NCI-H1436 (cell line): Measurements from ENCODE around the gene IFITM5.

Experiments
- DNase-seq: peaks from one replicate; lab custom pipeline; 2025; lab: John Stamatoyannopoulos, UW

The IFITM5 gene

DNA sequence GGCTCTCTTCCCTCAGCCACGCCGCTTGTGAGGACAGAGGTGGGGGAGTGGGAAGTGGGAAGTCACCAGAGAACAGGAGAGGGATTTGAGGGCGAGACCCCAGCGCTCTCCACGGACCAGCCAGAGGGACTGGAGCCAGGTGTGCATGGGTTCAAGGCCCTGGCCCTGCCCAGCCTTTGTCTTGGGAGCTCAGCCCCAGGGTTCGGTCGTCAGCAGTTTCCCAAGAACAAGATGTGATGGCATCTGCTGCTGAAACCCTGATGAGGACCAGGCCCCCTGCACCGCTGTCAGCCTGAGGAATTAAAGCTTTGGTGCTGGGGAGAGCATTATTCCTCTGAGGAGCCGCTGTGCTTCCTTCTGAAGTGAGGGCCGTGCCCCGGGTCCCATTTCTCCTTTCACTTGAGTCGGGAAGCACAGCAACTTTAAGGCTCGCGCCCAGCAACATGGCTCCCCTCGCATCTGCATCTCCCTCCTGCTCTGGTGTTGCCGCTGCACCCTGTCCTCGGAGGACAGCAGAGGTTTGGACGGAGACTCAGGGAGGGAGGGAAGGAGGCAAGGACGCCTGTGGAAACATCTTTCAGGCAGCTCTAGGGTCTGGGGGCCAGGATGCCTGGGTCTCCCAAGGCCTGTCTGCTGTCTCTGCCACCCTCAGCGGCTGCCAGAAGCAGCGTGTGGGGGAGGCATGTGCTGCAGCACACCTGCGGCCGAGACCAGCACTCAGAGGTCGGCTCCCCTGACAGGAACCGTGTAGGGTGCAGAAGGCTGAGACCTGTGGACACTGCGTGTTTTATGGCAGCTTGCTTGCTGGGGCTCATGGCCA lies 3.8 kb downstream of the IFITM5 start:
- DNase-seq, result no peak

DNA sequence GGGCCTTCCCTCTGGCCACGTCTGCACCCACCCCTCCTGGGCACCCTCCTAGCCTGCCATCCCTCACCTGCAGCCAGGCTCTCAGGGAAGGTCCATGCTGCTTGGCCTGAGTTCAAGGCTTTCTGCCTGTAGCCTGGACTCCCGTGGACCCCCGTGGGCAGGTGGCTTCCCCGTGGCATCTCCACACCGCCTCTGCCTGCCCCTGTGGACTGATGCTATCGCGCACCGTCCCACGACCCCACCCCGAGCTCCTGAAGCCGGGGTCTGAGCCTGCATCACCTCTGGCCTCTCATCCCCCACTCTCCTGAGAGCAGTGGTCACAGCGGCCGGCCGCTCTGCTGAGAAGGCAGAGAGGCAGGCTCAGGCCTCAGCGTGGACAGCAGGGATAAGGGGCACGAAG lies 4.5 kb downstream of the IFITM5 start:
- DNase-seq, result no peak

GRCh38 chr11:293852-294661 lies 5.3 kb downstream of the IFITM5 start:
- DNase-seq, result no peak

- no peak for DNase-seq
Observed at GRCh38 chr11:293271-293851, 6.0 kb downstream of the IFITM5 start.

- no peak for DNase-seq
Observed at GRCh38 chr11:292211-293121, 6.9 kb downstream of the IFITM5 start.

DNA sequence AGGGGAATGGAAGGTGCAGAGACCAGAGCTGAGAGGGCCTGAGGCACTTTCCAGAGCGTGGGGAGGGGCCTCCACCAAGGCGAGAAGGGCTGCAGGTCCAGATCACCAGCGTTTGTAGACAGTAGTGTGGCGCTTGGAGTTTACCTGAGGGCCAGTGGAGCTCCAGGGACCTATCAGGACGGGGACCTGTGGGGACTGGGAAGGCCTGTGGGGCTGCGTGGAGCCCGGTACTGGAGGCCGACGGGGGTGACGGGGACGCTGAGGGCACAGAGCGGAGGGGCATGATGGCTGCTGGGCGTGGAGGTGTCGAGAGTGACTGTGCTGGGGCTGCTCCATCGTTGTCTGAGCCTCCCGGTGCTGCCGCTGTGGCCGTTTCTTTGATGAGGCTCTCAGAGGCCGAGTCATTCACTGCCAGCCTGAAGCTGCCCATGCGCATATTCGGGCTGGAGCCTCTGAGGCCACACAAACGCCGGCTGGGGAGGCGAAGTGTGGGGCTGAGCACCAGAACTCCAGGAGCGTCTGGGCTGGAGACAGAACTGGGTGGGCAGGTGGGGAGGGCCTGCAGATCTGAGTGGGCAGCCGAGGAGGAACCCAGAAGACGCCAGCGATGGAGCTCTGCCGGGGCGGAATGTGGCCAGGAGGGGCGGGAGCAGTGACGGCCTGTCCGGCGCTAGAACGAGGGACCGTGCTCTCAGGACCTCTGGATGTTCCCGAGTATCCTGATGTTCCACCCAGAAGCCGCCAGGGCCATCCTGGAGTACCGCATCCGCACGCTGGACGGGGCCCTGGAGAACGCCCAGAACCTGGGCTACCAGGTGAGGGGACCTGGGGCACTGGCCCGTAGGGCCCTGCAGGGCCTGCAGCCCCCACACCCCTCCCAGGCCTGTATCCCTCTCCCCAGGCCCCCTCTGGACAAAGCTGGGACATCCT lies 7.8 kb downstream of the IFITM5 start:
- DNase-seq, result no peak

- DNase-seq, result no peak
Observed at GRCh38 chr11:290621-291231, 8.6 kb downstream of the IFITM5 start.

DNA sequence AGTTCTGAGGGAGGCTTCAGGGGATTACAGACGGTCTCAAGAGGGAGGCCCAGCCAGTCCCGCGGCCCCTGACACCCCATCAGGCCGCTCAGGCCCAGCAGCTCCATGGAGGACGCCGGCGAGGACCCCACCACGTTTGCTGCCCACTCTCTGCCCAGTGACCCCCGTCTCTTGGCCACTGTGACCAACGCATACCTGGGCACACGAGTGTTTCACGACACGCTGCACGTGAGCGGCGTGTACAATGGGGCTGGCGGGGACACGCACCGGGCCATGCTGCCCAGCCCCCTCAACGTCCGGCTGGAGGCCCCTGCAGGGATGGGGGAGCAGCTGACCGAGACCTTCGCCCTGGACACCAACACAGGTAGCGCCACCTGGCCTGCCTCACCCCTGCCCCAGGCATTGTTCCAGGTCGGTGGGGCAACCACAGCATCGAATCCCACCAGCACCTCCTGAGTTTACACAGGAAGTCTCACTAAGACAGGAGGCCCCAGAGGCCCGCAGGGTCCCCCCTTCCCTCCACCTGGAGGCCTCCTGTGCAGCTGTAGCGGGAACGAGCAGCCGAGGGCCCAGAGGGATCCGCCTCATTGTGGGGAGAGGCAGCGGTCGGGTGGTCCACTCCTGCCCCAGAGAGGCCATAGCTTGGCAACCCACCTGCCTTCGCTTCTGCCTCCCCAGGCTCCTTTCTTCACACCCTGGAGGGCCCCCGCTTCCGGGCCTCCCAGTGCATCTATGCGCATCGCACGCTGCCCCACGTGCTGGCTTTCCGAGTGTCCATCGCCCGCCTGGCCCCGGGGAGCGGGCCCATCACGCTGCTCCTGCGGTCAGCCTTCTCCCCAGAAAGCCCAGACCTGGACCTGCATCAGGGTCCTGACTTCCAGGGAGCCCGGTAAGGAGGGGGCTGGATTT lies 9.4 kb downstream of the IFITM5 start:
- no peak for DNase-seq

- DNase-seq, result no peak
Observed at GRCh38 chr11:289398-289711, 10.0 kb downstream of the IFITM5 start.

- DNase-seq, result peak; percentile 22
Observed at GRCh38 chr11:288478-289397, 10.6 kb downstream of the IFITM5 start, which contains the start of gene PGGHG. TSS of gene PGGHG (plus strand) at chr11:289126. CDS start at chr11:289817, 691 bp downstream.

DNA sequence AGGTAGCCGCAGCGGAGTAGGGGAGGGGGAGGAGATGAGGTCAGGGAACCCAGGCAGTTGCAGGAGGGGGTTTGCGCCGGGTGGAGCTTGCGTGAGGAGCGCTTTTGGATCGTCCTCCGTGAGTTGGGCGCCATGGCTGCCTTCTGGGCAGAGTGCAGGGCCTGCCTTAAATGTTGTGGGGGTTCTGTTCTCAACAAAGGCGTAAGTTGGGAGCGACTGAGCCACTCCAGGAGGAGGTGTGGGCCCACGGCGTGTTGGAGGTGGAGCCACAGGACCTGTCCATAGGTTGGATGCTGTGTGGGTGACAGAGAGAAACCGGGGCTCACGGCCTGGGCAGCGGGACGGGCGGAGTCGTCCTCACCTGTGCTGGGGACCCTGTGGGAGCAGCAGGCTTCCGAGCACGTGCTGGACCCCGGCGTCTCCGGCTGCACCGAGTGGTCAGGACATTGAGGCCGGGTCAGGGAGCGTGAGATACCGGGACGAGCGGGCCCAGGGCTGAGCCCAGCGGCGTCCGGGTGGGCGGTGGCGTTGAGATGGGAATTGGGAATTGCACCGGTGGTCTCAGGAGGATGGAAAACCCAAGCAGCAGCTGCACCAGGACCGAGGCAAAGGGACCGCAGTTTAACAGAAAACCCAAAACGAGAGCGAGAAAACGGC lies 11.4 kb downstream of the IFITM5 start:
- no peak for DNase-seq

- DNase-seq, result peak; percentile 47
Observed at GRCh38 chr11:286977-287820, 12.1 kb downstream of the IFITM5 start.

- no peak for DNase-seq
Observed at GRCh38 chr11:285894-286220, 13.5 kb downstream of the IFITM5 start.

DNA sequence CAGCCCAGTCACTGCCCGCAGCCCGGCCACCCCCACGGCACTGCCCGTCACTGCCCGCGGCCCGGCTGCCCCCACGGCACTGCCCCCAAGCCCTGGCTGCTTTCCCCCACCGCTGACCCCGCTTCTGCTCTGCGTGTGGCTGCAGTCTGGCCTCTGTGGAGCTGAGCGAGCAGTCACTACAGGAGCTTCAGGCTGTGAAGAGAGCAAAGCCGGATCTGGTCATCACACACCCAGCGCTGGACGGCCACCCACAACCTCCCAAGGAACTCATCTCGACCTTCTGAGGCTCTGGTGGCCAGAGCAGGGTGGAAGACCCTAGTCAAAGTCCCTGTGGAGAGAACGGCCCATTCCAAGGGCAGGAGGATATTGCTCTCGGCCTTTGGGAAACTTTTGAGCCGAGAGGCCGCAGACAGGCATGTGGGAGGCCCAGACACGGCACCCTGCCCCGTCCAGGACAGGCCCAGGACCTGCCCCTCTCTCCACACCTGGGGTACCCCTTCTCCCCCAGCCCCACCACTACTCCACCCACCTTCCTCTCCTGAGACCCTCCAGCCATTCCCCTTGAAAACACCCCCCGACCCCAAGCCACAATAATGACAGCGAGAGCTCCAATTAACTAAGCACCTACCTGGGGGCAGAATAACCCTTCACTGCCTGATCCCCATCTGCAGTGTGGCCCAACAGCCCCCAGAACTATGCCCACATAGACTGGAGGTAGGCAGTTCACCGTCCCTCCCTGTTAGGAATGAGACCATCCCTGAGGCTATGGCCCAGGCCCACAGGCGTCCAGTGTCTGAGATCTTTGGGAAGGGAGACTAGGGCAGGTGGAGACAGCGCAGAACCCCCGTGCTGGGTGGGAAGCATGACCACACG lies 14.1 kb downstream of the IFITM5 start:
- DNase-seq, result no peak

GRCh38 chr11:284105-285020 lies 15.0 kb downstream of the IFITM5 start:
- no peak for DNase-seq
